Smooth muscle cell (in vitro differentiated cells): ENCODE measurements around the gene EPS8L2. TPM values are rescaled to one million over a fixed set of nuclear protein-coding genes. Genes with fewer than 3 reads are reported as not detected.

Source experiments
- DNase-seq: peaks from one replicate; lab custom pipeline; 2025; ENCODE audit not compliant: unreplicated experiment; lab: John Stamatoyannopoulos, UW
- H2AFZ ChIP-seq: fragments of 200-600 bp; sonication (generic); 2 replicates; pipeline ENCODE4 v1.6.0; 2016; ENCODE audit warnings: antibody characterized with exemption, low read depth, mild to moderate bottlenecking
- H3F3A ChIP-seq: fragments of 200-600 bp; sonication (generic); 2 replicates; pipeline ENCODE4 v1.6.0; 2017; ENCODE audit warnings: antibody characterized with exemption, low read depth
- H3K27ac ChIP-seq: fragments of 200-600 bp; sonication (generic); 2 replicates; pipeline ENCODE4 v1.5.1; 2016; ENCODE audit warnings: low read depth, mild to moderate bottlenecking
- H3K27me3 ChIP-seq: fragments of 200-600 bp; sonication (generic); 2 replicates; pipeline ENCODE4 v1.6.1; 2016; ENCODE audit warnings: low read depth, mild to moderate bottlenecking
- H3K36me3 ChIP-seq: fragments of 200-600 bp; sonication (generic); 2 replicates; pipeline ENCODE4 v1.5.1; 2016; ENCODE audit warnings: low read depth
- H3K4me1 ChIP-seq: fragments of 200-600 bp; sonication (generic); 2 replicates; pipeline ENCODE4 v1.5.1; 2016; ENCODE audit warnings: low read depth
- H3K4me2 ChIP-seq: fragments of 200-600 bp; sonication (generic); 2 replicates; pipeline ENCODE4 v1.6.0; 2016; ENCODE audit warnings: mild to moderate bottlenecking
- H3K4me3 ChIP-seq: fragments of 200-600 bp; sonication (generic); 2 replicates; pipeline ENCODE4 v1.5.1; 2016; ENCODE audit warnings: mild to moderate bottlenecking
- H3K79me2 ChIP-seq: fragments of 200-600 bp; sonication (generic); 2 replicates; pipeline ENCODE4 v1.6.0; 2016; ENCODE audit warnings: low read depth, mild to moderate bottlenecking
- H3K9ac ChIP-seq: fragments of 200-600 bp; sonication (generic); 2 replicates; pipeline ENCODE4 v1.6.0; 2016; ENCODE audit warnings: low read depth
- H3K9me3 ChIP-seq: fragments of 200-600 bp; sonication (generic); replicated peaks from 2 replicates; pipeline ENCODE4 v1.5.1; 2016; ENCODE audit warnings: low read depth
- H4K20me1 ChIP-seq: fragments of 200-600 bp; sonication (generic); 2 replicates; pipeline ENCODE4 v1.6.0; 2016; ENCODE audit warnings: low read depth
- CTCF ChIP-seq: fragments of 200-600 bp; sonication (generic); IDR thresholded peaks from 2 replicates; pipeline ENCODE4 v1.5.1; 2017; ENCODE audit warnings: borderline replicate concordance, mild to moderate bottlenecking, antibody characterized with exemption; ENCODE audit not compliant: insufficient read depth, poor library complexity, severe bottlenecking
- WGBS: methylation state at CpG from one replicate; pipeline ENCODE4 v1.1.7; 2016; ENCODE audit warnings: low lambda C conversion rate; 5-methylcytosine and 5-hydroxymethylcytosine counted together
- polyA plus RNA-seq: library from polyadenylated mRNA; unstranded; fragments of >200 nt; fragmentation: Nextera tagmentation; extraction: Ambion mirVana; gene quantifications from 2 replicates; pipeline ENCODE4 v1.2.1, GENCODE V29; 2016
- total RNA-seq: library from RNA; depleted of rRNA; stranded (reverse); fragments of >200 nt; gene quantifications from 2 replicates; pipeline ENCODE4 v1.2.3, GENCODE V29; 2014

The EPS8L2 gene
- total and polyA plus RNA-seq, 2 experiments from 2014 or later, result 37.7 to 47.9 TPM

- WGBS, result 65% methylated on average over 11 of the region's 11 CpGs
- Histone ChIP-seq H3K27ac (no peak overlapping the region), H3K4me1 (no peaks in the 10 kb centered on the region), H3K9me3 (no peaks in the 10 kb centered on the region), H3K27me3 (no peaks in the 10 kb centered on the region), H3K79me2 (no peaks in the 10 kb centered on the region), H3F3A (no peaks in the 10 kb centered on the region), H3K9ac (no peak overlapping the region), H3K4me3 (no peak overlapping the region), H4K20me1 (peaks cover 47% of the 10 kb centered on the region), H2AFZ (no peak overlapping the region), H3K36me3 (no peaks in the 10 kb centered on the region), H3K4me2 (peak overlapping the region; percentile 18)
- no peak for DNase-seq
- TF ChIP-seq CTCF, result no peak
Observed at GRCh38 chr11:665704-666281, 40.2 kb upstream of the EPS8L2 start.

- no peak overlapping the region for H2AFZ ChIP-seq
- H3K27me3 ChIP-seq, result no peaks in the 10 kb centered on the region
- TF ChIP-seq CTCF, result no peak
- H3K36me3 ChIP-seq, result no peaks in the 10 kb centered on the region
- H3K79me2 ChIP-seq, result no peaks in the 10 kb centered on the region
- WGBS, result over 99% methylated on average over 8 of the region's 8 CpGs
- no peak for DNase-seq
- no peak overlapping the region for H3K4me2 ChIP-seq
- H3K9me3 ChIP-seq, result no peaks in the 10 kb centered on the region
- H3K4me1 ChIP-seq, result no peaks in the 10 kb centered on the region
- H3K9ac ChIP-seq, result no peak overlapping the region
- H3F3A ChIP-seq, result no peaks in the 10 kb centered on the region
- H3K27ac ChIP-seq, result no peak overlapping the region
- no peak overlapping the region for H3K4me3 ChIP-seq
- H4K20me1 ChIP-seq, result peaks cover 12% of the 10 kb centered on the region
Observed at GRCh38 chr11:673866-674265, 32.2 kb upstream of the EPS8L2 start.

GRCh38 chr11:674406-674805 is 31.6 kb upstream of the EPS8L2 start:
- over 99% methylated on average over 17 of the region's 17 CpGs for WGBS
- DNase-seq, result no peak
- H3K79me2 ChIP-seq, result no peaks in the 10 kb centered on the region
- no peaks in the 10 kb centered on the region for H3K36me3 ChIP-seq
- no peak overlapping the region for H3K27ac ChIP-seq
- H3K9me3 ChIP-seq, result no peaks in the 10 kb centered on the region
- no peak overlapping the region for H3K9ac ChIP-seq
- no peak overlapping the region for H3K4me3 ChIP-seq
- H2AFZ ChIP-seq, result no peak overlapping the region
- no peak for TF ChIP-seq CTCF
- no peak overlapping the region for H3K4me2 ChIP-seq
- peaks cover 12% of the 10 kb centered on the region for H4K20me1 ChIP-seq
- H3F3A ChIP-seq, result no peaks in the 10 kb centered on the region
- no peaks in the 10 kb centered on the region for H3K27me3 ChIP-seq
- H3K4me1 ChIP-seq, result no peaks in the 10 kb centered on the region

GRCh38 chr11:678297-678696 is 27.7 kb upstream of the EPS8L2 start:
- Histone ChIP-seq H4K20me1 (peaks cover 12% of the 10 kb centered on the region), H3K36me3 (peaks cover 3% of the 10 kb centered on the region), H3K9me3 (no peaks in the 10 kb centered on the region), H3K9ac (no peak overlapping the region), H2AFZ (no peak overlapping the region), H3K27ac (no peak overlapping the region), H3K4me3 (no peak overlapping the region), H3K4me1 (no peaks in the 10 kb centered on the region), H3K4me2 (no peak overlapping the region), H3F3A (no peaks in the 10 kb centered on the region), H3K79me2 (no peaks in the 10 kb centered on the region), H3K27me3 (no peaks in the 10 kb centered on the region)
- no peak for TF ChIP-seq CTCF
- 99% methylated on average over 3 of the region's 3 CpGs for WGBS
- DNase-seq, result no peak
